RWPE2 (cell line): ENCODE data around the gene NGF.

Source experiments
- ATAC-seq: fragments of 200-7000 bp; cut with Tn5 transposase; 3 replicates; pipeline ENCODE4 v1.9.1; 2021; ENCODE audit warnings: low read depth
- DNase-seq: peaks from one replicate; pipeline ENCODE4 v3.0.0-alpha.2; 2020; ENCODE audit warnings: low spot score
- H3K27ac ChIP-seq: fragments of 450-650 bp; 2 replicates; pipeline ENCODE4 v1.5.1; 2017; ENCODE audit warnings: mild to moderate bottlenecking; ENCODE audit not compliant: poor library complexity, severe bottlenecking
- H3K27me3 ChIP-seq: fragments of 250-450 bp; sonication (Bioruptor Pico); 2 replicates; pipeline ENCODE4 v1.5.1; 2021; ENCODE audit warnings: mild to moderate bottlenecking, moderate library complexity; ENCODE audit not compliant: insufficient read depth, poor library complexity, severe bottlenecking
- H3K36me3 ChIP-seq: fragments of 250-450 bp; sonication (Bioruptor Pico); 2 replicates; pipeline ENCODE4 v1.5.1; 2020; ENCODE audit warnings: low read depth, mild to moderate bottlenecking, moderate library complexity
- H3K4me1 ChIP-seq: fragments of 250-450 bp; sonication (Bioruptor Pico); 2 replicates; pipeline ENCODE4 v1.5.1; 2021; ENCODE audit warnings: mild to moderate bottlenecking, moderate library complexity; ENCODE audit not compliant: insufficient read depth, poor library complexity, severe bottlenecking
- H3K4me3 ChIP-seq: fragments of 250-450 bp; sonication (Bioruptor Pico); 2 replicates; pipeline ENCODE4 v1.5.1; 2021; ENCODE audit warnings: mild to moderate bottlenecking, moderate library complexity; ENCODE audit not compliant: severe bottlenecking
- H3K9me3 ChIP-seq: fragments of 250-450 bp; sonication (Bioruptor Pico); 2 replicates; pipeline ENCODE4 v1.5.1; 2021; ENCODE audit warnings: mild to moderate bottlenecking, moderate library complexity; ENCODE audit not compliant: severe bottlenecking
- CTCF ChIP-seq: fragments of 450-650 bp; IDR thresholded peaks from one replicate; pipeline ENCODE4 v1.5.1; 2017; ENCODE audit warnings: mild to moderate bottlenecking, moderate library complexity; ENCODE audit not compliant: poor library complexity, severe bottlenecking

Gene NGF

GRCh38 chr1:115306146-115306545 is 31.9 kb downstream of the NGF start:
- no peaks in the 10 kb centered on the region for H3K36me3 ChIP-seq
- DNase-seq (no peak), ATAC-seq (no peak)
- no peak overlapping the region for H3K27ac ChIP-seq
- H3K27me3 ChIP-seq, result no peaks in the 10 kb centered on the region
- H3K4me3 ChIP-seq, result no peak overlapping the region
- H3K9me3 ChIP-seq, result no peaks in the 10 kb centered on the region
- no peak for TF ChIP-seq CTCF
- H3K4me1 ChIP-seq, result peaks cover 23% of the 10 kb centered on the region

- Histone ChIP-seq H3K36me3 (no peaks in the 10 kb centered on the region), H3K4me3 (no peak overlapping the region), H3K4me1 (peaks cover 36% of the 10 kb centered on the region), H3K9me3 (no peaks in the 10 kb centered on the region), H3K27ac (no peak overlapping the region), H3K27me3 (no peaks in the 10 kb centered on the region)
- no peak for DNase-seq
- no peak for TF ChIP-seq CTCF
- ATAC-seq, result no peak
These were observed 34.7 kb downstream of the NGF start for GRCh38 chr1:115303364-115303763.

- H3K4me1 ChIP-seq, result peaks cover 36% of the 10 kb centered on the region
- H3K36me3 ChIP-seq, result no peaks in the 10 kb centered on the region
- H3K4me3 ChIP-seq, result no peak overlapping the region
- DNase-seq (no peak), ATAC-seq (peak; percentile 54)
- H3K9me3 ChIP-seq, result no peaks in the 10 kb centered on the region
- peak overlapping the region; percentile 48 for H3K27ac ChIP-seq
- no peak for TF ChIP-seq CTCF
- H3K27me3 ChIP-seq, result no peaks in the 10 kb centered on the region
These were observed 35.6 kb downstream of the NGF start for GRCh38 chr1:115302390-115302961.

GRCh38 chr1:115301438-115302020 is 36.5 kb downstream of the NGF start:
- no peak overlapping the region for H3K4me3 ChIP-seq
- DNase-seq, result no peak
- TF ChIP-seq CTCF, result no peak

GRCh38 chr1:115300087-115300876 is 37.8 kb downstream of the NGF start:
- Histone ChIP-seq H3K4me3 (no peak overlapping the region), H3K27me3 (no peaks in the 10 kb centered on the region), H3K9me3 (no peaks in the 10 kb centered on the region), H3K36me3 (no peaks in the 10 kb centered on the region), H3K4me1 (peaks cover 36% of the 10 kb centered on the region), H3K27ac (peak overlapping the region; percentile 69)
- TF ChIP-seq CTCF, result no peak
- ATAC-seq (peak; percentile 87), DNase-seq (no peak)

More at GRCh38 chr1:115301438-115302020, 36.5 kb downstream of the NGF start:
- Histone ChIP-seq H3K27me3 (no peaks in the 10 kb centered on the region), H3K4me1 (peaks cover 36% of the 10 kb centered on the region), H3K9me3 (no peaks in the 10 kb centered on the region), H3K36me3 (no peaks in the 10 kb centered on the region), H3K27ac (peak overlapping the region; percentile 69)
- ATAC-seq, result no peak
